ENCODE data around the gene DGCR8.

The DGCR8 gene

GRCh38 chr22:20089977-20090729 is 10.1 kb downstream of the DGCR8 start:
- no peak for DNase-seq (ENCODE audit: low spot score)

DNA sequence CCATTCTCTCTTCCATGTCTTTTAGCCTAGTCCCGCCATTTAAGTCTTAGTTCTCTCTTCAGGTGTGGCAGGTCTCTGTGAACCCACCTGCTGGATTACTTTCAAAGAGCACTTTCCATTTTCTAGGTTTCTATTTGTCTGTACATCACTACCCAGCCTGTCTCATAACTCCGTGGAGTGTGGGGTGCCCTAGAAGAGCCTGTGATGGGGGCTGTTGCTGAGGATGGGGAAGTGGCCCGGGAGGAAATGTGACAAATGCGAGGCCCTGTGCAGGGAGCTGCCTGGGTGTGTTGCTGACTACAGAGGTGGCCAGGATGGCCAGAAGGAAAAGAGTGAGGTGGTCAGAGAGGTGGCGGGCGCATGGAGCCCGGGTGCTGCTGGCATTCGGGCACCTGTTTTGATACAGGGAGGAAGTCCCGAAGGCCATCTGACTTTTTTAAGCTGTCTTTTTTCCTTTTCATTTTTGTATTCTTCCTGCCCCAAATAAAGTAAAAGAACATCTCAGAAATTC is 10.7 kb downstream of the DGCR8 start:
- DNase-seq (ENCODE audit: low spot score), result no peak

DNA sequence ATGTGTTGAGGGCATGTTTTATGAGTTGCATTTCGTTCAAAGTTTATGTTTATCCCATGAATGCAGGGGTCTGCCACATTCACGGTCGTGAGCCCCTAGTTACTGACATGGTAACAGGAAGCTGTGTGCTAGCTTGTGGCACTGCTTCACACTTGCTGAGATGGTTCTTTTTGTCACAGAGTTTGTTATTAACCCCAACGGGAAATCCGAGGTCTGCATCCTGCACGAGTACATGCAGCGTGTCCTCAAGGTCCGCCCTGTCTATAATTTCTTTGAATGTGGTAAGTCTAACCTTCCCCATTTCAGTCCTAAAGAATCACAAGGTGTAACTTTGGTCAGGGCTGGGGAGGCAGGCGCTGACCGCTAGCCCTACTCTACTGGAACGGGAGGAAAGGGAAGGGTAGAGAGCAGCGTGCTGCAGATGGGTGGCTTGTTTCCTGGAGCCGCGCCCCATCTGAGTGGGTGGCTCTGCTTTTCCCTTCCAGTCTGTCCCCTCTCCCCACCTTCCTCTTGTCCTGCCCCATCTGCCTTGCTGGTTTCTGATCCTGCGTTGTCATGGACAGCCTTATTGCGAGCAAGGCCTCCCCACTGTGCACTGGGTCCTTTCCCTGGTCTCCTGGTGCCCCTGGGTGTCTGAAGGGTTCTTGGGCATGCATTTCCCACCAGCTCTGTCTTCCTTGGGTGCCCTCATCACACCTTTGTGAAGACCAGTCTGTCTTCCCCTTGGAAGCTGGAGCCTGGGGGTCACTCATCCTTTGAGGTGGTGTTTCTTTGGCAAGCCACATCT is 11.8 kb downstream of the DGCR8 start:
- no peak for DNase-seq (ENCODE audit: low spot score)

- no peak for DNase-seq (ENCODE audit: low spot score)
These were observed 12.4 kb downstream of the DGCR8 start for GRCh38 chr22:20092477-20092854.

- no peak for DNase-seq (ENCODE audit: low spot score)
These were observed 13.6 kb downstream of the DGCR8 start for GRCh38 chr22:20093418-20094196.

- DNase-seq (ENCODE audit: low spot score), result no peak
These were observed 14.3 kb downstream of the DGCR8 start for GRCh38 chr22:20094197-20094807.

DNA sequence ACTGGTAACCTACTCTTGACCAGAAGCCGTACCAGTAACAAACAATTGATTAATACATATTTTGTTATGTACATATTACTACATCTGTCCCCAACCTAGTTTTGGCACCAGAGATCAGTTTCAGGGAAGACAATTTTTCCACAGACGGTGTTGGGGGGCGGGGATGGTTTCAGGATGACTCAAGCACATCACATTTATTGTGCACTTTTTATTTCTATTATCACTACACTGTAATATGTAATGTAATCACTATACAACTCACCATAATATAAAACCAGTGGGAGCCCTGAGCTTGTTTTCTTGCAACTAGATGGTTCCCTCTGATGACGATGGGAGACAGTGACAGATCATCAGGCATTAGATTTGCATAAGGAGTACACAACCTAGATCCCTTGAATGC is 15.5 kb downstream of the DGCR8 start:
- DNase-seq (ENCODE audit: low spot score), result no peak

DNA sequence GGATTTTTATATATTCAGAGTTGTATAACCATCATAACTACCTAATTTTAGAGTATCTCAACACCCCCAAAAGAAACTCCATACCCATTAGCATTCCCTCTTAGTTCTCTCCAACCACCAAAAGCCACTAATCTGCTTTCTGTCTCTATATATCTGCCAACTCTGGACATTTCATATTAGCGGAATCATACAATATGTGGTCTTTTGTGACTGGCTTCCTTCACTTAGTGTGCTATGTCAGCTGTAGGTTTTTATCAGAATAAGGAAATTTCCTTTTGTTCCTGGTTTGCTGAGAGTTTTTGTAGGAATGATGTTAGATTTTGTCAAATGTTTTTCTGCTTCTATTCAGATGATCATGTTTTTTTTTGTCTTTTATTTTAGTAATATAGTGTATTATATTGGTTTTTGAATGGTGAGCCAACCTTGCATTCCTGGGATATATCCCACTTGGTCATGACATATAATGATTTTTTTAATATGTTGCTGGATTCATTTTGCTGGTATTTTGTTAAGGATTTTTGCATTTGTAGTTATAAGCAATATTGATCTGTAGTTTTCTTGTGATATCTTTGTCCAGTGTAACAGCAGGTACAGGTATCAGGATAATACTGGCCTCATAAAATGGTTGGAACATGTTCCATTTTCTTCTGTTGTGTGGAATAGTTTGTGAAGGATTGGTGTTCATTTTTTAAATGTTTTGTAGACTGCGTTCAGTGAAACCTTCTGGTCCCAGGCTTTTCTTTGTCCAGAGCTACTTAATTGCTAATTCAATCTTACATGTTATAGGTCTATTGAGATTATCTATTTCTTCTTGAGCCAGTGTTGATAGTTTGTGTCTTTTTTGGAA is 16.8 kb downstream of the DGCR8 start:
- DNase-seq (ENCODE audit: low spot score), result no peak

GRCh38 chr22:20099099-20099711 is 19.2 kb downstream of the DGCR8 start:
- no peak for DNase-seq (ENCODE audit: low spot score)

- no peak for DNase-seq (ENCODE audit: low spot score)
These were observed 21.6 kb downstream of the DGCR8 start for GRCh38 chr22:20101638-20102037.

GRCh38 chr22:20102203-20102780 is 22.3 kb downstream of the DGCR8 start:
- no peak for DNase-seq (ENCODE audit: low spot score)

DNA sequence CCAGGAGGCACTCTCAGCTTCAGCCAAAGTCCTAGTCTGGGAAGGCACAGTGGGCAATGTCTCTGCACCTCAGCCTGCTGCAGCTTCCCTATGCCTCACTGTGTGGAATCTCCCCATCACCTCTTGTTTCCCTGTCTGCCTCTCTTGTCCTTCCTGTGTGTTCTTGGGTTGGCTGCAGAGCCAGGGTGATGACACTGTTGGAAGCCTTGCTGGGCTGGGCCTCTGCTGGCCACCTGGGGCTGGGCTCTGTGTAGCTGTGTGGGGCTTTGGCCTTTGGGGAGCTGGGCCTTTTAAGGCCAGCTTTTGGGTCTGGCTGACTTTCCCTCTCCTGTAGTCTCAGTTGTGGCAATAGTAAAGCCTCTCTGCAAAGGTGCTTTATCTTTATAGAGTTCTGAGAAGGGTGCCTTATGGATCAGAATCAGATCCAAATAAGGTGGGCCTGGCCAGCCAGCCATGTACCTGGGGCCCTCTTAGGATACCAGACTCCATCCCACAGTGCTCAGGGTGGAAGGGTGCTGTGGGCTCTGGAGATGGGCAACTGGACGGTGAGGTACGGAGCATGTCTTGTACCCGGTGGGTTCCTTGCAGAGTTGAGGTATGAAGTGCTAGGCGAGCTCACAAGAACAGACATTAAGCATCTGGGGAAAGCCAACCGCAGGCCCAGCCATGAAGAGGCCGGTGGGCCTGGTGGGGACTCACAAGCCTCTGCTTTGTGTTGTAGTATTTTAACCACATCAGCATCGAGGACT is 25.6 kb downstream of the DGCR8 start:
- no peak for DNase-seq (ENCODE audit: low spot score)

GRCh38 chr22:20106205-20106848 is 26.3 kb downstream of the DGCR8 start:
- DNase-seq (ENCODE audit: low spot score), result no peak

- no peak for DNase-seq (ENCODE audit: low spot score)
These were observed 26.8 kb downstream of the DGCR8 start for GRCh38 chr22:20106849-20107237.

- no peak for DNase-seq (ENCODE audit: low spot score)
These were observed 27.4 kb downstream of the DGCR8 start for GRCh38 chr22:20107471-20107901.

GRCh38 chr22:20107951-20108756 is 28.1 kb downstream of the DGCR8 start:
- DNase-seq (ENCODE audit: low spot score), result no peak

DNA sequence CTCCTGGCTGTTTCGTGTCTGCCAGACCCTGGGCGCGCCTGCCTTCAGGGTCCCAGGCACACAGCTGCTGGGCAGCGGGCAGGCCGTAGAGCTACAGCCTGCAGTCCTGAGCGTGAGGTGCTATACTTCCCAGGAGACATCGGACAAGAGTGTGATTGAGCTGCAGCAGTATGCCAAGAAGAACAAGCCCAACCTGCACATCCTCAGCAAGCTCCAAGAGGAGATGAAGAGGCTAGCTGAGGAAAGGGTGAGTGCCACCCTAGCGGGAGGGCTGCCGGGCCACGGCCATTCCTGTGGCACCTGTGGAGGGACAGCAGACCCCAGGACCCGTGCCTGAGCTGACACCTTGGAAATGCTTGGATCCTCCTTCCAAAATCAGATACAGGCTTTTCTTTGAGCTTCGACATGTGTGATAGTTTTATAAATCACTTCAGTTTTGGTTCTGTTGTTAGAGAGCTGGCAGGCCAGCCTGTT is 28.8 kb downstream of the DGCR8 start:
- DNase-seq (ENCODE audit: low spot score), result no peak

Data from SK-N-DZ (cell line).